Panc1 (cell line): Measurements from ENCODE around the gene ZNF319.

Experiments used
- CTCF ChIP-seq: fragments of 450-650 bp; IDR thresholded peaks from 2 replicates; pipeline ENCODE4 v1.5.1; 2017; ENCODE audit warnings: mild to moderate bottlenecking
- POLR2AphosphoS5 ChIP-seq: IDR thresholded peaks from 2 replicates; pipeline ENCODE4 v1.6.1; 2012; ENCODE audit warnings: mild to moderate bottlenecking, low read depth, low read length, moderate library complexity
- TCF7L2 ChIP-seq: IDR thresholded peaks from 2 replicates; pipeline ENCODE4 v1.6.1; 2011; ENCODE audit warnings: mild to moderate bottlenecking, low read depth, low read length, inconsistent platforms

GRCh38 chr16:58000706-58001676 lies 519 bp upstream of the ZNF319 start, which contains the start of gene USB1:
- no peak for TF ChIP-seq TCF7L2
- TF ChIP-seq POLR2AphosphoS5 = peak; percentile 75; the same call in 1 of the 2 replicates
- TF ChIP-seq CTCF = peak; percentile 85
